ENCODE data around the gene MSI2.

- TF ChIP-seq CTCF (IDR thresholded peaks at IDR 0.05; ENCODE audit: extremely low read depth in 1 of 2, insufficient read depth in 1 of 2, low read depth in 1 of 2, low read length in 2 of 2) = no peak
- no peak for TF ChIP-seq POLR2A (IDR thresholded peaks at IDR 0.05; ENCODE audit: low read depth, low read length)
- TF ChIP-seq GATA2 (IDR thresholded peaks at IDR 0.05; ENCODE audit: insufficient read depth, insufficient read length, low read depth, low read length) = no peak
- no peak for TF ChIP-seq POLR2AphosphoS5 (IDR thresholded peaks at IDR 0.05; ENCODE audit: insufficient read depth, low read depth, low read length)
- no peak for TF ChIP-seq EZH2 (IDR thresholded peaks at IDR 0.05; ENCODE audit: borderline replicate concordance, low read depth, low read length, severe bottlenecking)
- no peak for TF ChIP-seq FOS (IDR thresholded peaks at IDR 0.05; ENCODE audit: borderline replicate concordance, insufficient read depth, low read length)
- TF ChIP-seq JUN (IDR thresholded peaks at IDR 0.05; ENCODE audit: borderline replicate concordance, insufficient read depth, insufficient read length, low read depth) = no peak
- TF ChIP-seq MYC (IDR thresholded peaks at IDR 0.05; ENCODE audit: low read depth, low read length) = no peak
Measured at GRCh38 chr17:57508671-57509070, 252.3 kb downstream of the MSI2 start.

Data from endothelial cell of umbilical vein (primary cell).